Measurements from ENCODE around the gene HMGXB3.

HMGXB3 gene

DNA sequence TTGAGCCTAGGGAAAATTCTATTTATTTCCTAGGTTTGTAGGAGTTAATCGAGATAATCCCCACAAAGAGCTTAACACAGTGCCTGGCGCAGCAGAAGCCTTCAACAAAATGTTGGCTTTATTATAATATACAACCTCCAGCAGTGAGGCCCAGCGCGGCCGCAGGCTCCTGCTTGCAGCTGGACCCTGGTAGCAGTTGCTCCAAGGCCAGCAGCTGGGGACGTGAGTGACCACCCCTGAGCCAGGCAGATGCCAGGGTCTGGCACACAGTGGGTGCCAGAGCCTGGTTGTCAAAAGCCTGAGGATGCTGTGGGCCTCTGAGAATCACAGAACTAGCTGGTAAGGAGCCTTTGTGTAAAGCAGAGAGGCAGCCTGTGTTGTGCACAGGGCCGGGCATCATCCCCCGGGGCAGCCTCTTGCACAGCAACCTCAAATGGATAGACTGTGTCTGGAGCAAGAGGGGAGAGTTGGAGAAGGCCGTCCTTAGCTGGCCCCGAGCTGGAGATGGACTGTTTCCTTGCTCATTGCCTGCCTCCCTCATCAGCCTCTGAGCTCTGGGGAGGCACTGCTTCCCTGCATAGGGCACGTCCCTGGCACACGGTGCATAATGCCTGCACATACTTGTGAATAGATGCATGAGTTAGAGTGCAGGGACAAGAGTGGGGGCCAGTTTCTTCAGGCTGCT is 68.6 kb downstream of the HMGXB3 start:
- in situ Hi-C loops (cut with HindIII; ENCODE audit: low sequenced_read_pairs) = no loop called here
- H3K4me3 ChIP-seq (ENCODE audit: low read depth, low read length) = no peak overlapping the region
- TF ChIP-seq, protein P1, sequence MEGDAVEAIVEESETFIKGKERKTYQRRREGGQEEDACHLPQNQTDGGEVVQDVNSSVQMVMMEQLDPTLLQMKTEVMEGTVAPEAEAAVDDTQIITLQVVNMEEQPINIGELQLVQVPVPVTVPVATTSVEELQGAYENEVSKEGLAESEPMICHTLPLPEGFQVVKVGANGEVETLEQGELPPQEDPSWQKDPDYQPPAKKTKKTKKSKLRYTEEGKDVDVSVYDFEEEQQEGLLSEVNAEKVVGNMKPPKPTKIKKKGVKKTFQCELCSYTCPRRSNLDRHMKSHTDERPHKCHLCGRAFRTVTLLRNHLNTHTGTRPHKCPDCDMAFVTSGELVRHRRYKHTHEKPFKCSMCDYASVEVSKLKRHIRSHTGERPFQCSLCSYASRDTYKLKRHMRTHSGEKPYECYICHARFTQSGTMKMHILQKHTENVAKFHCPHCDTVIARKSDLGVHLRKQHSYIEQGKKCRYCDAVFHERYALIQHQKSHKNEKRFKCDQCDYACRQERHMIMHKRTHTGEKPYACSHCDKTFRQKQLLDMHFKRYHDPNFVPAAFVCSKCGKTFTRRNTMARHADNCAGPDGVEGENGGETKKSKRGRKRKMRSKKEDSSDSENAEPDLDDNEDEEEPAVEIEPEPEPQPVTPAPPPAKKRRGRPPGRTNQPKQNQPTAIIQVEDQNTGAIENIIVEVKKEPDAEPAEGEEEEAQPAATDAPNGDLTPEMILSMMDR (IDR thresholded peaks at IDR 0.05; ENCODE audit: low read depth, low read length, missing control alignments) = no peak
- DNase-seq (ENCODE audit: low read depth) = no peak

DNA sequence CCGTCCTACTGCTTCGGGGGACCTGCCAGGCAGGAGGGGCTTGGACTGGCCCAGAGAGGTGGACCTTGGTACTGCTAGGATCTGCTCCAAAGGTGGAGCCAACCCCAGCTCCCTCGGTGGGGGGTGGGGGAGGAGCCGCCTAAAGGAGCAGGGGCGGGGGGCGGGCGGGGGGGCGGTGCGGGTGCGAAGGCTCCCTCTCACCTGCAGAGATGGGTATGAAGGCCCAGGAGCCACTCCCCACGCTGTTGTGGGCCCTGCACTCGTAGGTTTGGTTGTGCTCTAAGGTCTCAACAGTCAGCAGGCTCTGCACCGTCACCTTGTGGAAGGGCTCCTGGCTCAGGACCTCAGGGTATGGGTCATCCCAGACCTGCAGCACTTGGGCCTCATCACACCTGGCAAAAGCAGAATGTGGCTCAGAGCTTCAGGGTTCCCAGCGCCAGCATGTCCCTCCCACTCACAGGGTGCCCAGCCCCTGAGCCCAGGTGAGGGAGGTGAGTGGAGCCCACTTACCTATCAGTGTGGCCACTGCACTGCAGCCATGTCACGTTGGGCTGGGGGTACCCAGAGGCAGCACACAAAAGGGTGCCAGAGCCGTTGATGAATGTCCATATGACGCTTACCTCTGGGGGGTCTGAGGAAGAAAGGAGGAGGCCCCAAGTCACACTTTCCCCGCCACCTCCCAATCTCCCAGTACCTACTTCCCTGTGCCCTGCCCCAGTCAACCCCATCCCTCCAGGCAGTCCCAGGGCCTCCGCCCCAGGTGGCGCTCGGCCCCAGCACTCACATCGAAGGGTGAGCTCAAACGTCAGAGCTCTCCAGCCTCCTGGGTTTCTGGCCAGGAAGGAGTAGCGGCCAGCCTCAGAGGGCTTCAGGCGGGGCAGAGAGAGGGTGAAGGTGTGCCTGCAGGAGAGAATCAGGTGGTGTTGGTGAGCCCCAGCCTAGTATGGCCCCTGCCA is 69.4 kb downstream of the HMGXB3 start:
- in situ Hi-C loops (cut with HindIII; ENCODE audit: low sequenced_read_pairs) = loop anchor here (5.0 kb wide), 1 partner anchor 37 kb away; no protein-coding TSS in a partner anchor
- no peak for DNase-seq (ENCODE audit: low read depth)
- no peak overlapping the region for H3K4me3 ChIP-seq (ENCODE audit: low read depth, low read length)
- TF ChIP-seq, protein P1 (IDR thresholded peaks at IDR 0.05; ENCODE audit: low read depth, low read length, missing control alignments) = no peak

DNA sequence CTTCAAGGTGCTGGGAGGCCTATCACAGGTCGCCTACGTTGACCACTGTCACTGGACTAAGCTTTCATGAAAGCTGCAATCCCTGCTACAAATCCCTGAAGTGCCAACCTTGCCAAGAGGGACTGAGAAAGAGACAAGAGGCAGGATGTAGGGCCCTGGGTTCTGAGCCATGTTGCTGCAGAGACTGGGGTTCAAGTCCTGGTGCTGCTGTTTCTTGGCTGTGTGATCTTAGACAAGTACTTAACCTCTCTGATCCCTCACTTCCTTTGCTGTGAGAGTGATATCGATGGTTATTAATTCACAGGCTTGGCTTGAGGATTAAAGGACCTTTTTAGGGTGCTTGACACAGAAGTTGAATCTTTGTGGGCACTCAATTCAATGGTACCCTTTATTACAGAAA is 70.3 kb downstream of the HMGXB3 start:
- no peak for DNase-seq (ENCODE audit: low read depth)
- H3K4me3 ChIP-seq (ENCODE audit: low read depth, low read length) = no peak overlapping the region
- in situ Hi-C loops (cut with HindIII; ENCODE audit: low sequenced_read_pairs) = loop anchor here (5.0 kb wide), 1 partner anchor 36 kb away; no protein-coding TSS in a partner anchor
- TF ChIP-seq, protein P1 (IDR thresholded peaks at IDR 0.05; ENCODE audit: low read depth, low read length, missing control alignments) = no peak

DNA sequence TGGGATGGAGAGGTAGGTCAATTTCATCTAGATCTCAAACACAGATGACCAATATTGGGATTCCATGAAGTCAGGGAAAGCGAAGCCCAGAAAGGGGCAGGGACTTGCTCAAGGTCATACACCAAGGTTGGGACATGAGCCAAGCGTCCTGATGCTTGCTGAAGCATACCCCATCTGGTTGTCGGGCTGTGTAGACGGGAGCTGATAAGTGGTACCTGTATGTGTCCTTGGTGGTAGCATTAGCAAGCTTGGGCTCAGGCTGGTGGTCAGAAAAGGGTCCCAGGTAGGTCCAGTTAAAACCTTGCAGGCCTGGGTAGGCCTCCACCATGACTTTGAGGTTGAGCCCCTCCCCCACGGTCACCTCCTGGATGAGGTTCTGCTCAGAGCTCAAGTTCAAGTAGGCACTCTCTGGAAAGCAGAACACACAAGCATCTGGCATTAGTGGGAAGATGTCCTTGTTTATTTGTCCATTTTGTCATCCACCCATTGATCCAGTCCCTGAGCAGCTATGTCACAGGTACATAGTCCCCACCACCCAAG is 72.6 kb downstream of the HMGXB3 start:
- in situ Hi-C loops (cut with HindIII; ENCODE audit: low sequenced_read_pairs) = loop anchor here (5.0 kb wide), 1 partner anchor 34 kb away; no protein-coding TSS in a partner anchor
- H3K4me3 ChIP-seq (ENCODE audit: low read depth, low read length) = no peak overlapping the region
- TF ChIP-seq, protein P1 (IDR thresholded peaks at IDR 0.05; ENCODE audit: low read depth, low read length, missing control alignments) = no peak
- no peak for DNase-seq (ENCODE audit: low read depth)

DNA sequence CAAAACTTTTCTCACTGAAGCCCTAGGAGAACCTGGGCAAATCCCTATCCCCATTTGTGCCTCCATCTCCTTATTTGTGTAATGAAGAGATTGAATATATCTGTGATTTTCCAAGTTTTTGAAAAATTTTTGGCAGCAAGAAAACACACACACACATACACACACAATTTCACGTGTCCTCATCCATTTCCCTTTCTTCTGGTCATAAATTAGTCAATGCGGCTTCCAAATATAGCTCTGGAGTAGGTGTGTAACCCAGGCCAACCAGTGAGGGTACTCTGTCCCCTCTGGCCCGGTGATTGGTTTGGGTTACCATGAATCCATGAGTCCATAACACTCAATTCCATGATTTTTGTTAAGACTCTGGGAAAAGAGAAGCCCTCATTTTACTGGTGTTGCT is 73.1 kb downstream of the HMGXB3 start:
- TF ChIP-seq, protein P1 (IDR thresholded peaks at IDR 0.05; ENCODE audit: low read depth, low read length, missing control alignments) = no peak
- in situ Hi-C loops (cut with HindIII; ENCODE audit: low sequenced_read_pairs) = loop anchor here (5.0 kb wide), 1 partner anchor 34 kb away; no protein-coding TSS in a partner anchor
- no peak overlapping the region for H3K4me3 ChIP-seq (ENCODE audit: low read depth, low read length)
- no peak for DNase-seq (ENCODE audit: low read depth)

DNA sequence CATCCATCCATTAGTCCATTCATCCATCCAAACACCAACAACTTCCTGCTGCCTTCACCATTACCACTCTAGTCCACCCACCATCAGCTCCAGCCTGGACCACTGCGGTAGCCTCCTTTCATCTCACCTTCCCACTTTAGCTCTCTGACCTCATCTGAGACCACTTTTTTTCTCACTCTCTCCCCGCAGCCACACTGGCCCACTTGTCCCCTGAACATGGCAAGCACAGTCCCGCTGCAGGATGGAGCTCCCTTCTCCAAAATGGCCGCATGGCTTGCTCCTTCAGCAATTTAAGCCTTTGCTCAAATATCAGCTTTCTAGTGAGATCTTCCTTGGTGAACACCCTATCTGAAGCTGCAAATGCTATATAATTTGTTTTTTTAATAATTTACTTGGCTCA is 74.7 kb downstream of the HMGXB3 start:
- no peak for DNase-seq (ENCODE audit: low read depth)
- TF ChIP-seq, protein P1 (IDR thresholded peaks at IDR 0.05; ENCODE audit: low read depth, low read length, missing control alignments) = no peak
- in situ Hi-C loops (cut with HindIII; ENCODE audit: low sequenced_read_pairs) = no loop called here
- no peak overlapping the region for H3K4me3 ChIP-seq (ENCODE audit: low read depth, low read length)
